ENCODE measurements around the gene APEX2.

Gene APEX2

DNA sequence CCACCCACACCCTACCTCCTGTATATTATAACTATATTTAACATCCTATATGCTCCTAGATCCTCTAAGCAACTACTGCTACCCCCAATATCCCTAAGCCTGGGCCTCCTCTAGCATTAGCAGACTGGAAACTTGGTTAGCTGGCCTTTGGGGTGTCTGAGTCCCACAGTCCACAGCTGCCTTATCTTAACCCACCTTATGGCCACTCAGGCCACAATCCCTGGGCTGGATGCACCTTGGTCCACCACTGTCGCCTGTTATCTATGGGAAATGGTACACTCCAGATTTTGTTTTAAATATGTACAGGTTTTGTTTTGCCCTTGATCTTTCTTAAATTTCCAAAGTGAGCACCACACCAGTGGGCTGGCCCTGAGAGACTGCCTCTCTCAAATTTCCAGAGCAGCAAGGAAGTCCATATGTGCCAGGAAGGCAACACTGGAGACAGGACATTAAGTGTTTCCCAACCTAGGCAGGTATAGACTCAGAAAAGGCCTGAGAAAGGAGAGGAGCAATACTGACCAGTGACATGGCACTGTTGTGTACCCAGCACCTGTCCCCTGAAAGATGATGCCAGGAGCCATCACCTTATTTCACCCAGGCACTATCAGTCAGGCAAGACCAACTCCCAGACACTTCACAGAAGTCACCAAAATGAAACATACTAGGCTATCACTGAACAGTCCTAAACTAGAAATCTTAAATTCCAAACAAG, 7.1 kb upstream of the APEX2 start:
- Histone ChIP-seq H3K4me3 (ENCODE audit: low read depth in 1 of 2, low read length in 2 of 2) (no peak overlapping the region), H3K4me1 (ENCODE audit: insufficient read depth, low read length) (no peaks in the 10 kb centered on the region), H3K27ac (ENCODE audit: low read depth, low read length) (no peak overlapping the region), H3K27me3 (ENCODE audit: control insufficient read depth in 1 of 2, insufficient read depth in 2 of 2, low read length in 2 of 2) (no peaks in the 10 kb centered on the region), H3K36me3 (ENCODE audit: insufficient read depth, low read length) (no peaks in the 10 kb centered on the region), H3K9me3 (ENCODE audit: low read length) (no peaks in the 10 kb centered on the region), H3K9ac (ENCODE audit: low read length) (no peak overlapping the region)

DNA sequence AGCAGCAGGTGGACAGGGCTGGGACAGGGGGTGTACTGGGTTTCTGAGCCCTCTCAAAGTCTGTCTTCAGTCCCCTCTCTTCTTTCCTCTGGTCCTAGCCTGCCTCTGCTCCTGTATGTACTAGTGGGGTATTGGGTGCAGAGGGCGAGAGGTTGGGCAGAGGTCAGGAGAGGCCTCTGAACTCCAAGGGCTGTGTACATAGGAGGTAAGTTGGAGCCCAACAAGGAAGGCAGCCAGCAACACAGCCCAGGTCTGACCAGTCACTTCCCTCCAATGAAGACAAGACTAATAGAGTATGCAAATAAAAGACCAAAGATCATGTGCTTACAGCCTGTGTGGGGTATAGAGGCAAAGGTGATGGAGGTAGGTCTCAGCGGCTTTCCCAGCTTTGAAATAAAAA, 6.1 kb upstream of the APEX2 start, which contains the start of gene PFKFB1:
PFKFB1 (minus strand) TSS at position 90 of the 400 bp plus-strand sequence. CDS start 181 bp downstream, outside the sequence.
- no peak within 1 kb of the TSS for H3K4me3 ChIP-seq (ENCODE audit: low read depth in 1 of 2, low read length in 2 of 2)
- no peaks in the 10 kb centered on the region for H3K36me3 ChIP-seq (ENCODE audit: insufficient read depth, low read length)
- no peak within 1 kb of the TSS for H3K9ac ChIP-seq (ENCODE audit: low read length)
- no peak within 1 kb of the TSS for H3K27ac ChIP-seq (ENCODE audit: low read depth, low read length)
- H3K9me3 ChIP-seq (ENCODE audit: low read length) = no peaks in the 10 kb centered on the region
- H3K4me1 ChIP-seq (ENCODE audit: insufficient read depth, low read length) = no peaks in the 10 kb centered on the region
- no peaks in the 10 kb centered on the region for H3K27me3 ChIP-seq (ENCODE audit: control insufficient read depth in 1 of 2, insufficient read depth in 2 of 2, low read length in 2 of 2)

DNA sequence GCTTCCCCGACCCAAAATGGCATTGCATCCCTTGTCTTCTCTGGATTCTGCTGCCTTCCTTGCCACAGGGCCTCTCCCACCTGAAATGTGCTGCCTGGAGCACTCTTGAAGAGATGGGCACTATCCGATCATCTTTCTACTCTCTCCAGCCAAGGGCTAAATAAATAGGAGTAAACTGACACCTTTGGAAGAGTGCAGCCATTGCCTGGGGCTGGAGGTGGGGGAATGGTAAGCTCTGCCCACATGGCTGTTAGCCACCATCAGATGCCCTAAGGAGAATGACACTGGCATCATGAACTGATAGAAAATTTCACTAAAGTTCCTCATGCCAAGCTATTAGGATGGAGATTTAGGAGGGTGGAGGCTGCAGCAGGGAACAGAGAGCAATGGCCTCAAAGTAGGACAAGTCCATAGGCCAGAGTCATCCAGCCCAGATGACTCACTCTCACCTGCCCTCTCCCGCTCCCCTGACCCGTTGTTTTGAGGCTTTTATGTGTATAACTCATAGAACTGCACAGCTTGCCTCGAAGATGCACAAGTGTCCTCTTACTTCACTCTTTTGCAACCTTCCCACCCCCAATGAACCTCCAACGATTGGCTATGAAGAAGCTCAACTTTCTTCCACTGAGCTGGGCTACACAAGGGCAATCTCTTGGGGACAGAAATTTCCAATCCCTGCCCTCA, 5.4 kb upstream of the APEX2 start:
- Histone ChIP-seq H3K9me3 (ENCODE audit: low read length) (no peaks in the 10 kb centered on the region), H3K9ac (ENCODE audit: low read length) (no peak overlapping the region), H3K27me3 (ENCODE audit: control insufficient read depth in 1 of 2, insufficient read depth in 2 of 2, low read length in 2 of 2) (no peaks in the 10 kb centered on the region), H3K36me3 (ENCODE audit: insufficient read depth, low read length) (no peaks in the 10 kb centered on the region), H3K4me1 (ENCODE audit: insufficient read depth, low read length) (no peaks in the 10 kb centered on the region), H3K27ac (ENCODE audit: low read depth, low read length) (no peak overlapping the region), H3K4me3 (ENCODE audit: low read depth in 1 of 2, low read length in 2 of 2) (no peak overlapping the region)

DNA sequence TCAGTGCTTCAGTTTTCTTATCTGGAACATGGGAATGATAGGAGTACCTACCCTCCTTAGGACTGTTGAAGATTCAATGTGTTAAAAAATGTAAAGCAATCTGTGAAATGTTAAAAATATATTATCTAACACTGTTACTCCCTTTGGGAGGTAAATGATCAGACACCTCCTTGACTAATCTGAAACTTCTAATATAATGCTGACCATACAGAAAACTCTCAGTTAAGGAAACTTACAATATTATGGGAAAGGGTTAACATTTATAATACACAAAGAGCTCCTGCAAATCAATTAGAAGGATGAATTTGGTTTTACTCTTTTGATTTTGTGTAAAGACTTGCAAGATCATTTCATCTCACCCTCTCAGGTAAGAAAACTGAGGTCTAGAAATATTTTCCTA, 4.5 kb upstream of the APEX2 start:
- no peaks in the 10 kb centered on the region for H3K9me3 ChIP-seq (ENCODE audit: low read length)
- no peaks in the 10 kb centered on the region for H3K36me3 ChIP-seq (ENCODE audit: insufficient read depth, low read length)
- no peak overlapping the region for H3K4me3 ChIP-seq (ENCODE audit: low read depth in 1 of 2, low read length in 2 of 2)
- no peak overlapping the region for H3K9ac ChIP-seq (ENCODE audit: low read length)
- no peak overlapping the region for H3K27ac ChIP-seq (ENCODE audit: low read depth, low read length)
- H3K27me3 ChIP-seq (ENCODE audit: control insufficient read depth in 1 of 2, insufficient read depth in 2 of 2, low read length in 2 of 2) = no peaks in the 10 kb centered on the region
- H3K4me1 ChIP-seq (ENCODE audit: insufficient read depth, low read length) = no peaks in the 10 kb centered on the region

DNA sequence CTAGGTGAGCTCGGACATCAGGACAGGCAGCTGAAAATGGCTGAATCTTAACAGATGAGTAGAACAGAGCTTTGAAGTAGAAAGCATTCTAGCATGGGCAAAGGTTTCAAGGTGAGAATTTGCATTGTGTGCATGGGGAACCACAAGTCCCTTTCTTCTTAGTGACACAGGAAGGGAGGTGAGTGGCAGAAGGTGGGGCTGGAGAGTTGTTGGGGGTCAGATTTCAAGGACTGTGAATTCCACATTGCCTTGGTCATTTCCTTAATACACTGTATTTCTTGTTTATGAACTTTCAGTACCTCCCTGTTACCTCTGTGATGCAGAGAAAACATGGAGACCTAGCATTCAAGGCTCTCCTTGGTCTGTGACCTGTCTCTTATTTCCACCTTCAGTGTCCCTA, 4.1 kb downstream of the APEX2 start:
- H3K27ac ChIP-seq (ENCODE audit: low read depth, low read length) = no peak overlapping the region
- H3K9ac ChIP-seq (ENCODE audit: low read length) = no peak overlapping the region
- H3K4me3 ChIP-seq (ENCODE audit: low read depth in 1 of 2, low read length in 2 of 2) = no peak overlapping the region
- peaks cover 10% of the 10 kb centered on the region for H3K36me3 ChIP-seq (ENCODE audit: insufficient read depth, low read length)
- peaks cover 6% of the 10 kb centered on the region for H3K4me1 ChIP-seq (ENCODE audit: insufficient read depth, low read length)
- no peaks in the 10 kb centered on the region for H3K9me3 ChIP-seq (ENCODE audit: low read length)
- no peaks in the 10 kb centered on the region for H3K27me3 ChIP-seq (ENCODE audit: control insufficient read depth in 1 of 2, insufficient read depth in 2 of 2, low read length in 2 of 2)

DNA sequence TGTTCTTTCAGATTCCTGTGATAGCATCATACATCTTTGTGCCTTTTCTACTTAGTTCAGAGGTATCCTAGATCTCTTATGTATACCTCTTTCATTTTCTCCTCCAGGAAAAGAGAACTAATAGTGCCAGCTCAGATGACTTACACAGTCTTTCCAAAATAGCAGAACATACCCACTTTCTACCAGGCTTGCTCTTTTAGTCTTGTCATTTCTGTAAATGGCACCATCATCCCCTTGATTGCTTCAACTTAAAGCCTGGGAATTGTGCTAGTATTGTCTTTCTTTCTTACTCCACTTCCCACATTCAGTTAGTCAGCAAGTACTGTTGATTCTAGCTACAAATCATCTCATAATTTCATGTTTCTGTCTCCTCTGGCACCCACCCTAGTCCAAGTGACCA, 5.1 kb downstream of the APEX2 start:
- Histone ChIP-seq H3K9me3 (ENCODE audit: low read length) (no peaks in the 10 kb centered on the region), H3K4me3 (ENCODE audit: low read depth in 1 of 2, low read length in 2 of 2) (no peak overlapping the region), H3K36me3 (ENCODE audit: insufficient read depth, low read length) (peaks cover 10% of the 10 kb centered on the region), H3K4me1 (ENCODE audit: insufficient read depth, low read length) (peaks cover 6% of the 10 kb centered on the region), H3K9ac (ENCODE audit: low read length) (no peak overlapping the region), H3K27me3 (ENCODE audit: control insufficient read depth in 1 of 2, insufficient read depth in 2 of 2, low read length in 2 of 2) (no peaks in the 10 kb centered on the region), H3K27ac (ENCODE audit: low read depth, low read length) (no peak overlapping the region)

DNA sequence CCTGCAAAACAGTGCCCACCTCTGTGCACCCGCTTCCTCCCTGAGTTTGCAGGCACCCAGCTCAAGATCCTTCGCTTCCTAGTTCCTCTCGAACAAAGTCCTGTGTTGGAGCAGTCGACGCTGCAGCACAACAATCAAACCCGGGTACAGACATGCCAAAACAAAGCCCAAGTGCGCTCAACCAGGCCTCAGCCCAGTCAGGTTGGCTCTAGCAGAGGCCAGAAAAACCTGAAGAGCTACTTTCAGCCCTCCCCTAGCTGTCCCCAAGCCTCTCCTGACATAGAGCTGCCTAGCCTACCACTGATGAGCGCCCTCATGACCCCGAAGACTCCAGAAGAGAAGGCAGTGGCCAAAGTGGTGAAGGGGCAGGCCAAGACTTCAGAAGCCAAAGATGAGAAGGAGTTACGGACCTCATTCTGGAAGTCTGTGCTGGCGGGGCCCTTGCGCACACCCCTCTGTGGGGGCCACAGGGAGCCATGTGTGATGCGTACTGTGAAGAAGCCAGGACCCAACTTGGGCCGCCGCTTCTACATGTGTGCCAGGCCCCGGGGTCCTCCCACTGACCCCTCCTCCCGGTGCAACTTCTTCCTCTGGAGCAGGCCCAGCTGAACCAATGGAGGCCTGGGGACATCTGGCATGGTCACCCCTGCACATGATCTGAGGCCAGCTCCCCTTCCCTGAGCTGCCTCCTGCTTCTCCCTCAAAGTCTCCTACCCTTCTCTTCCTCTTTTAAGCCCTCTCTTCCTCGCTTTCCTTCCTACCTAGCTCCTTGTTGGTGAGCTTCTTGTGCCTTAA, 6.9 kb downstream of the APEX2 start:
- H3K36me3 ChIP-seq (ENCODE audit: insufficient read depth, low read length) = peaks cover 10% of the 10 kb centered on the region
- H3K4me1 ChIP-seq (ENCODE audit: insufficient read depth, low read length) = no peaks in the 10 kb centered on the region
- H3K9me3 ChIP-seq (ENCODE audit: low read length) = no peaks in the 10 kb centered on the region
- H3K9ac ChIP-seq (ENCODE audit: low read length) = no peak overlapping the region
- no peaks in the 10 kb centered on the region for H3K27me3 ChIP-seq (ENCODE audit: control insufficient read depth in 1 of 2, insufficient read depth in 2 of 2, low read length in 2 of 2)
- no peak overlapping the region for H3K4me3 ChIP-seq (ENCODE audit: low read depth in 1 of 2, low read length in 2 of 2)
- H3K27ac ChIP-seq (ENCODE audit: low read depth, low read length) = no peak overlapping the region

DNA sequence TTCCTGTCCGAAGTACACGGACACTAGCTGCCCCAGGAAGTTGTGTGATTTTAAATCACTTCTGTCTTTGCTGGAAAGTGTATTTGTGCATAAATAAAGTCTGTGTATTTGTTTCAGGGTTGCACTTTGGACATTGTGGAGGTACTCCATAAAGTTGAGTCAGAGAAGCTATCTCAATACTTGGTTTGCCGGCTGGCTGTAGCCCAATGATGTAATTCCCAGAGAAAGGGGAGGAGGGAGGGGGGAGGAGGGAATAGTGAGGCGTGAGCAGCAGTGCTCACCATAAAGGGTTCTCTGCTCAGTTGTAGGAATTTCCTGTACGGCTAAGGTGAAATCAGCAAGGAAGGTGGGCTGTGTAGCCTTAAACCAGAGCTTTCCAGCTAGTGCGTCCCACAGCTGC, 7.5 kb downstream of the APEX2 start:
- Histone ChIP-seq H3K36me3 (ENCODE audit: insufficient read depth, low read length) (peaks cover 10% of the 10 kb centered on the region), H3K4me1 (ENCODE audit: insufficient read depth, low read length) (no peaks in the 10 kb centered on the region), H3K9me3 (ENCODE audit: low read length) (no peaks in the 10 kb centered on the region), H3K9ac (ENCODE audit: low read length) (no peak overlapping the region), H3K4me3 (ENCODE audit: low read depth in 1 of 2, low read length in 2 of 2) (no peak overlapping the region), H3K27ac (ENCODE audit: low read depth, low read length) (no peak overlapping the region), H3K27me3 (ENCODE audit: control insufficient read depth in 1 of 2, insufficient read depth in 2 of 2, low read length in 2 of 2) (no peaks in the 10 kb centered on the region)

DNA sequence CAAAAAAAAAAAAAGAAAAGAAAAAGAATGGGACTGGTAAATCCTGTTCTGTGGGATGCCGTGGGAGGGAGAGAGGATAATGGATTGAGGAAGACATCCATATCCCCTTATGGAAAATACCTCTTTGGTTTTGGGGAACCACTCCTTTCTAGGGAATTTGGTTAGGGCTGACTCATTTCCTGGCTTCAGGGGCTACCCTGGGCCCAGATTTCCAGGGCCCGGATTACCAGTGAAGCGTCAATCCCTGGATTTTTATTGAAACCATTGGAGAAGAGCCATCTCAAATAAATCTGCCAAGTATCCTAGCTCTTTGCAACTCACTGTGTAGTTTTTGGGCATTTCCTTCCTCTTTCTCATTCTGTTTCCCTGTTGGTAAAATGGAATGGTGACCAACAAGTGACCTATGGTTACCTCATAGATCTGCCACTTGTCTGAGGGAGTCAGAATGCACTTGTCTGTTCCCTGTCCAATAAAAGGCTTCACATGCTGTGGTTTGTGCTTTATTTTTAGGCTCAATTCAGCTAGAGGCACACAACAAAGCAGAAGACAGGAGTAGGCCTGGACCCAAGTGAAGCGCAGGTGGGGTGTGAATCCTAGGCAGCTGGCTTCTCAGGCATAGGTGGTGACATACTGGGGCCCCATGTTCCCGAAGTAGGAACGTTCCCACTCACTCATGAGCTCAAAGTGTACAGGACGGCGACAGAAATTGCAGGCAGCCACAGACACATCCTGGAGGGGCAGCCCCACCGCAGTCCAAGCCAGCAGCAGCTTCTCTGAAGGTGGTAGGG, 8.6 kb downstream of the APEX2 start:
- Histone ChIP-seq H3K4me3 (ENCODE audit: low read depth in 1 of 2, low read length in 2 of 2) (no peak overlapping the region), H3K9me3 (ENCODE audit: low read length) (no peaks in the 10 kb centered on the region), H3K27me3 (ENCODE audit: control insufficient read depth in 1 of 2, insufficient read depth in 2 of 2, low read length in 2 of 2) (no peaks in the 10 kb centered on the region), H3K27ac (ENCODE audit: low read depth, low read length) (no peak overlapping the region), H3K9ac (ENCODE audit: low read length) (no peak overlapping the region), H3K4me1 (ENCODE audit: insufficient read depth, low read length) (no peaks in the 10 kb centered on the region), H3K36me3 (ENCODE audit: insufficient read depth, low read length) (peaks cover 8% of the 10 kb centered on the region)

DNA sequence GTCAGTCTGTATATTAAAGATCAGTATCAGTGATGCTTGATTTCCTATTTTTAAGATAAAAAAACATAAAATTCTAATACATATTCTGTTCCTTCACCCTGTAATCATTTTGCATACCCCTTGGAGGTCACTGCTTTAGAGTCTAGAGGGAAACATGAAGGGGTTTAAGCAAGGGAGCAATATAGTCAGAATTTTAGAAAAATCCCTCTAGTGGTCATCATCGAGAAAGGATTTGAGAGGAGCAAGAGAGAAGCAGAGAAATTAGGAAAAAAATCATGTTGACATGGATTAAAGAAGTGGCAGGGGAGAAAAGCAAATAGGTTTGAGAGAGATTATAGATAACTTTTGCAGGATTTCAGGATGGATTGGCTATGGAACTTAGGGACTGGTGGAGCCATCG, 11.1 kb downstream of the APEX2 start:
- Histone ChIP-seq H3K9me3 (ENCODE audit: low read length) (no peaks in the 10 kb centered on the region), H3K4me3 (ENCODE audit: low read depth in 1 of 2, low read length in 2 of 2) (no peak overlapping the region), H3K9ac (ENCODE audit: low read length) (no peak overlapping the region), H3K27me3 (ENCODE audit: control insufficient read depth in 1 of 2, insufficient read depth in 2 of 2, low read length in 2 of 2) (peaks cover 0 to 5% of the 10 kb centered on the region in 2 donors), H3K4me1 (ENCODE audit: insufficient read depth, low read length) (no peaks in the 10 kb centered on the region), H3K27ac (ENCODE audit: low read depth, low read length) (no peak overlapping the region), H3K36me3 (ENCODE audit: insufficient read depth, low read length) (no peaks in the 10 kb centered on the region)

DNA sequence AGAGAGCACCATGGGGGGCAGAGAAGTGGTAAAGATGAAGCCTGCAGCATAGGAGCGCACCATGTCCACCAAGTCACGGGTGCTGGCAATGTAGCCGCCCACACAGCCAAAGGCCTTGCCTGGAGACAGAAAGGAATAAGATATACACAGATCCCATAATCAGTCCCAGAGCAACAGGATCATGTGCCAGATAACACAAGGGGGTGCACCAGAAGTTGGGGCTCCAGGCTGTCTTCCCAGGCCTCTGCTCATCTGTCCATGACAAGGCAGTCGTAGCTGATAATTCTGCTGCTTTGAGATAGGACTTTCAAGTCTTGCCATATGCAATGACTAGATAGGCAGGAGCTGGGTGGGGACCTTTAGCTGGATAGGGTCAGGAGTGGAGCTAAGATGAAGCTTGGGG, 14.7 kb downstream of the APEX2 start:
- no peak overlapping the region for H3K4me3 ChIP-seq (ENCODE audit: low read depth in 1 of 2, low read length in 2 of 2)
- H3K9me3 ChIP-seq (ENCODE audit: low read length) = no peaks in the 10 kb centered on the region
- no peak overlapping the region for H3K27ac ChIP-seq (ENCODE audit: low read depth, low read length)
- no peak overlapping the region for H3K9ac ChIP-seq (ENCODE audit: low read length)
- no peaks in the 10 kb centered on the region for H3K4me1 ChIP-seq (ENCODE audit: insufficient read depth, low read length)
- H3K27me3 ChIP-seq (ENCODE audit: control insufficient read depth in 1 of 2, insufficient read depth in 2 of 2, low read length in 2 of 2) = peaks cover 0 to 5% of the 10 kb centered on the region in 2 donors
- no peaks in the 10 kb centered on the region for H3K36me3 ChIP-seq (ENCODE audit: insufficient read depth, low read length)
